SKM-1 treated with dmso at 0.1 percent for 144 hours (cell line): ENCODE data around the gene CTTN.
A peak's percentile ranks its signal among the peaks of the same experiment; 100 is the strongest.
"Not testable (repeated sequence)": the region's sequence is repeated elsewhere in the genome, so short reads cannot be mapped to it uniquely, and the experiment has no call there.

Source experiments
- DNase-seq: peaks from one replicate; lab custom pipeline; 2025; ENCODE audit not compliant: unreplicated experiment; lab: John Stamatoyannopoulos, UW

The CTTN gene

GRCh38 chr11:70448983-70449567 lies 50.7 kb downstream of the CTTN start:
- DNase-seq, result no peak

GRCh38 chr11:70454197-70454767 lies 56.0 kb downstream of the CTTN start:
- DNase-seq, result no peak

- DNase-seq, result not testable (repeated sequence)
Observed at GRCh38 chr11:70454811-70455210, 56.5 kb downstream of the CTTN start.

DNA sequence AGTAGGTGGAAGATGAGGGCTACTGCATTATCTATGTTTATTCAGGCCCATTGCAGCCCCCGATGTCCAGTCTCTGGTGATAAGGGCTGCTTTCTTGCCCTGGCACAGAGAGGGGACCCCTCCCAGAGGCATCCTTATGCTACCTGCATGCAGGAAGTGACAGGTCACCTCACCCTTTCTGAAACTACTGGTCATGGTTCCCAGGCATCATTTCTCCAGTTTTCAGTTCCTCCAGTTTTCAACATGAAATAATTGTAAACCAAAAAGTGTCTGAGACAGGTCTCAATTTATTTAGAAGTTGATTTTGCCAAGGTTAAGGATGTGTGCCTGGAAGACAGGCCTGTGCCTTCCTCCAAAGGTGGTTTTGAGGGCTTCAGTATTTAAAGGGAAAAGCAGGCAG lies 57.0 kb downstream of the CTTN start:
- DNase-seq, result no peak

DNA sequence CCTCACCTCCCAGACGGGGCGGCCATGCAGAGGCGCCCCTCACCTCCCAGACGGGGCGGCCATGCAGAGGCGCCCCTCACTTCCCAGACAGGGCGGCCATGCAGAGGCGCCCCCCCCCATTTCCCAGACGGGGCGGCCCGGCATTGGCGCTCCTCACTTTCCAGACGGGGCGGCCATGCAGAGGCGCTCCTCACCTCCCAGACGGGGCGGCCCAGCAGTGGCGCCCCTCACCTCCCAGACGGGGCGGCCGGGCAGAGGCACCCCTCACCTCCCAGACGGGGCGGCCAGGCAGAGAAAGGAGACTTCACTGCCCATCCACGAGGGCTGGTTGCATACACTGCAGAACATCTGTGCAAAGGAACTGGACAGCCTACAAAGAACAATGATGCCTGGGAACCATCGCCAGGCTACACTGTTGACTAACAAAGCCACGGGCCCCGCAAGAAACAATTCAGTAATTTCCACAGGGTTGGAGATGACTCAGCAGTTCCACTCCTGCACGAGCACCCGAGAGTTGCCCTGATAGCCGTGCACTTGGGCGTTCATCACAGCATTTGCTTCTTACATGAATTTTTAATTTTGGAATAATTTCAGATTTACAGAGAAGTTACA lies 58.7 kb downstream of the CTTN start:
- no peak for DNase-seq

DNA sequence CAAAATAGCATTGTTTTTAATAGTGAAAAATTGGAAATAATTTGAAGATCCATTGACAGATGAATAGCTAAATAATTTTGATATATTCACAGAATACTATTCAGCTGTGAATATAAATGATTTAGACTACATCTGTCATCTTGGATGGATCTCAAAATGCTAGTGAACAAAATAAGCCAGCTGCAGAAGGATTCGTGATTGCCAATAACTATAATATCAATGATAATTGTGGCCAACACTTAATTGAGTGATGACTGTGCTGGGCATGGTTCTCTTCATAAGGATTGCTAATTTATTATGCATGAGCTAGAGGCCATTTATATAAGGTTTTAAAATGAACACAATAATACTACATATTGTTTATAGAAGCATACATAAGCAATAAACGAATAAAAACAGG lies 60.4 kb downstream of the CTTN start:
- DNase-seq, result no peak

GRCh38 chr11:70460111-70460510 lies 61.8 kb downstream of the CTTN start:
- no peak for DNase-seq

DNA sequence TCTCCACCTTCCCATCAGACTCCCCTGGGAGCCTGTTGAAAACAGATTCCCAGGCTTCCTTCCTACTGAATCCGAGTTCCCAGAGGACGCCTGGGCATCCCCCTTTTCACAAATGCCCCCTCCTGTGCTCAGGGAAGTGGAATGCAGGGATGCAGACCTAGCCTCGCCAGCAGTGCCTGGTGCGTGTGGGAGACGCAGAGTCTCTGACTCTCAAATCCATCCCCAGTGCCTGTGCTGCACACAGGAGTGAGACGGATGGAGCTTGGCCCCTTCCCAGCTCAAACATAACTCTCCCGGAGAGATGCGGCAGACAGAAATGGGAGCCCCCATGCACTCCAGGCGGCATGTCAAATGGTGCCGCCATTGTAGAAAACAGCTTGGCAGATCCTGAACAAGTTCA lies 62.6 kb downstream of the CTTN start:
- DNase-seq, result no peak

GRCh38 chr11:70462818-70463477 lies 64.6 kb downstream of the CTTN start:
- DNase-seq, result no peak

GRCh38 chr11:70463478-70464255 lies 65.3 kb downstream of the CTTN start:
- DNase-seq, result no peak

DNA sequence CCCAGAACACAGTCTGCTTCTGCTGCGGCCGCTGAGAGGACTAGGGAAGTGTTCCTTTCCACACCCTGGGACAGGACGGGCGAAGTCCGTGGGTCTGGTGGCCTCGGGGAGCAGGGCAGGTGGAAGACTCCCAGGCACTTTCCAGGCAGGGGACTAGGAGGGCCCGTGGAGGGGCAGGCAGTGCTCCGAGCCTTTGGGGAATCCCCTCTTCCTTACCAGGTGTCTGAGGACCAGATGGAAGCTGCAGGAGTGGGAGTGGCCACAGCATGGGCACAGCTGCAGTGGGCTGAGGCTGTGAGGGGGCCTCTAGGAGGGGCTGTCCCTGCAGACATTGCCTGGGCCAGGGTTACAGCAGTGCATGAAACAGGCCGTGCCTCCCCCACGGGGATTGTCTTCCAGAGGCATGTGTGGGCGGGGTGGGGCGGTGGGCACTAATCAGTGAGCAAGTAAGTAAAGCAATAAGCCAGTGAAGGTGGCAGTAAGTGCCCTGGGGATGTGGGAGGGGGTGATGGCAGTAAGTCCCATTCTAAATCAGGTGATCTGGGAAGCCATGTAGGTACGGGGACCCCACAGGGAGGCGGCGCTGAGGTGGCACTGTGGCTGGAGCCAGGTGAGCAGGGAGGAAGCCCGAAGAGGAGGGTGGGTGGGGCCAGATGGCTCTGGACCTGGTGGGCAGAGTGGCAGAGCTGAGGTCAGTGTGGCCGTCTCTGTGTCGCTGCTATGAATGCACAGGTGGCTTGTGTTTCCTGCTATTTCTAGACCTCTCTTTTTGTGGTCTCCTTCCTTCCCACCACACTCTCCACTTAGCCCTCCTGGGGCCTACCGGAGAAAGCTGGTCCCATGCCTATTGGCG lies 66.4 kb downstream of the CTTN start:
- DNase-seq, result no peak

DNA sequence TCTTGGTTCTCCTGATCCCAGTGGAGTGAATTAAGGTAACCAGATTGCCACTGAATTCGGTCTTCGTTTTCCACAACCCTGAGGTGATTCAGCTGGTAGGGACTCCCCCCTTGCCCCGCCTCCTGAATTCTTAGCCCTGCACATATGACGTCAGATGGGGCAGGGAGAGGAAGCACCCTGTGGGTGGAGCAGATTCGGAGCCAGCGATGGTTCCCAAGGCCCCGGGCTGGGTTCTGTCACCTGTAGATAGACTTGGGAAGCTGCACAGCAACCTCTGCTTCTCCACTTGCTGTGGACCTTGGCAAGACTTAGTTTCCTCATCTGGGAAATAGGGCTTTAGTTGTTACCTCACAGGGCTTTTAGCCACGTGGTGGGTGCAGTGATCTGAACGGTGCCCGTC lies 67.8 kb downstream of the CTTN start:
- DNase-seq, result no peak

GRCh38 chr11:70466596-70466995 lies 68.3 kb downstream of the CTTN start:
- DNase-seq, result no peak

DNA sequence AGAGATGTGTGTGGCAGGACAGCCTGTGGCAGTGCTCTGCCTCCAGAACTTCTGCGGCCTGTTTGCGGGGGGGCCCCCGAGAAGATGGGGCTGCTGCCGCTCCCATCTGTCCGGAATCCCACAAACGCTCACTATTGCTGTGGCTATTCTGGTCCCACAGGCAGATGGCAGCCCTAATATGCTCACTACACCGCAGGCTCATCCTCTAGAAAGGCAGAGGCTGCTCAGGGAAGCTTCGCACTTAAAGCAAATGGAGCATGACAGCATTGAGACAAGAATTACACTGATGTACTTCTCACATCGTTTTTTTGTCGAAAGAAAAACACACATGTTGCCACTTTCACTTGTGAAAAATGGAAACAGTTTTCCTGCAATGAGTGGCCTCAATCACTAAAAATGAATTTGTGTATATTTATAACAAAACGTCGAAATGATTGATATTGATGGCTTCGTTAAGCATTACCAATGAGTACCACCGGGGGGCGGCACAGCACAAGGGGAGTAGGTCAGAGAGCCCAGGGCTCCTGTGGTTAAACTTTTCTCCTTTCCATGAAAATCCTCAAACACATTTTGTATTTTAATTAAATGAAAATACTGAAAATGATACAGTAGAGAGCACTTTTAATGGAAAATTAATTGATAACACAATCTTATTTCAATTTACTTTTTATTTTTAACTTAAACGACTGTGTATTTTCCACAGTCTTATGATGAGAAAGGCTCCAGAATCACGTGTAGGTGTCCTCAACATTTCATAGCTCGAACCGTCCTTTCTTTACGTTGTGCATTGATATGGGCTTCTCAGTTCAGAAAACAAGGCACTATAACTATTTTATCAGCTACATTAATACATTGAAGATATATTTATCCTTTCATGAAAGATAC lies 69.1 kb downstream of the CTTN start:
- DNase-seq, result peak; percentile 6

DNA sequence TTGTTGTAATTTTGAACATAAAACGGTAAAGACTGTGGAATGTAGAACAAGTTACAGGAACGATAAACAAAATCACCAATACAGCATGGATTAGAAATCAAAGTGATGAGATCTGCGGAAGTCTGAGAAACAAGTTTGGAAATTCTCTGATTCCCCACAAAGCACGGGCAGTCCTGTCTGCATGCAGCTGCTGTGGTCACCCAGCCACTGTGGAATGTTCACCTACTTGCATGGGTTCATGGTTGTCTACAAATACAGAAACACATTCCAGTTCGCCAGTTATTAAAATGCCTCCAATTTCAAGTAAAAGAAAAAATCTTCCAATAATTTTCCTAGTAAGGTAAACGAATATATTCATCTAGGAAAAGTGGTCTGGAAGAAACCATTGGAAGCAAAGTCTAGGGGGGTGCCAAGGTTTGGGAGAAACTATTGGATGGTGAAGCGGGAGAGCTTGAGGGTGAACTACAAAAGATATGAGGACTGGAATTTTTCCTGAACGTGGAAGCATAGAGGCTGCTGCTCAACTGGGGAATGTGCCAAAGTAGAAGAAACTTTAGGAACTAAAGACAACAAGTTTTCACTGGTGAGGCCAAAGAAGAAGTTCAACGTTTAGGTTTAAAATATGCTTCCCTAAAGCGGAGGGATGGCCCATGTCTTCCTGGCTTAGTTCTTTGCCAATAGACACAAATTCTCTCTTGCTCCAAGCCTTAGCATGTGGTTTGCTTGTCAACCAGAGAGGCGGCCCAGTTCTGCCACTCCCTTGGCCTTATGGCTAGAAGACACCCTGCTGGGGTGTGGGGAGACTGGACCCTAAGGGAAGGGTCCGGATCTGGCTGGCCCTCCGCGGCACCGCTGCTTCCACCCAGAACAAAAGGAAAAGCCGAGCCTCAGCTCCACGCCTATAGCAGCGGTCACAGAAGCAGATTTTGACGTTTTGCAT lies 70.2 kb downstream of the CTTN start:
- no peak for DNase-seq

DNA sequence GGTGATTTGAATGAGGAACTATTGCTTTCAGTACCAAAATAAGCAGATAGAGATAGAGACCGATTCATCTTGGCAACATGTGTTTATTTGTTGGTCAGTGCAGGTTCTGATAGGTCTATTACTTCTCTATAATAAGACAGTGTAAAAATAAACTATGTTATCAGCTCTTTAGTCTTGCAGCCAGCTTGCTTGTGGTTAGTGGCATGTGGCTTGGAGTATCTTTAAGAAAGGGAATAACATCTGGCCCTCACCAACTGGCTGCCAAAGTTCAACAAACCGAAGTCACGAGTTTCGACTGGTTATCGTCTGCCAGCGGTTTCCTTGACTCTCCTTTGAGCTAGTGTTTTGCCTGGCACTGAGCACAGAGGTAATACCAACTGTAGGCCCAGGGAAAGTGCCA lies 71.8 kb downstream of the CTTN start:
- DNase-seq, result no peak

- no peak for DNase-seq
Observed at GRCh38 chr11:70471254-70471653, 72.9 kb downstream of the CTTN start.

GRCh38 chr11:70472240-70472639 lies 73.9 kb downstream of the CTTN start:
- no peak for DNase-seq
